Measurements from ENCODE around the gene ARRB2.

DNA sequence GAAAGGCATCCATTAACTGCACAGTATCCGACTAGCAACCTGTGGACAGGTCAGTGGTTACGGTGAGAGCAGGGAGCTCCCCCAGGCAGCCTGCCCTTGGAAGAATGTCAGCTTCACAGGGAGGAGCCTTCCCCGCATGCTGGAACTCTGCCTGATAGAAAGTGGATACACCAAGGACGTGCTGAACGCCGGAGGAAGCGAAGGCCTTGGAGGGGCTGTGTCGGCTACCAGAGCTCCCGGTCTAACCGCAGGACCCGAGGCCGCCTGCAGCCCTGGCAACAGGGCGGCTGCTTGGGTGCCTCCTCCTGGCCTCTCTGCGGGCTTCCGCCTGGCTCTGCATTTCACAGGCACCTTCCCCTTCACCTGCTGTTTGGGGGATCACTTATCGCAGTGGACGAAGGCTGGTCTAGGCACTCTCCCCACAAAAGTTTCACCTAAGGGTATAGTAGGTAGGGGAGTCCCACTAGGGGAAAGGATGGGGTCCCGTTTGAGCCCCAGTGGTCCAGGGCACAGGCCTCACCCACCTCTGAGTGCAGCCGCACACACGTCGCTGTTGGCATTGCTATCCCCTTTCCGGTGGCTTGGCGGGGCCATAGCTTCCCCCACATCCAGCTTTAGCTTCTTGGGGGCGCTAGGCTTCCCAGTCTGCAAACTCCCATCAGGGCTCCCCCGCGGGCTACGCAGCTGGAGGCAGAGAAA is 36.3 kb upstream of the ARRB2 start:
- TF ChIP-seq, protein P1, sequence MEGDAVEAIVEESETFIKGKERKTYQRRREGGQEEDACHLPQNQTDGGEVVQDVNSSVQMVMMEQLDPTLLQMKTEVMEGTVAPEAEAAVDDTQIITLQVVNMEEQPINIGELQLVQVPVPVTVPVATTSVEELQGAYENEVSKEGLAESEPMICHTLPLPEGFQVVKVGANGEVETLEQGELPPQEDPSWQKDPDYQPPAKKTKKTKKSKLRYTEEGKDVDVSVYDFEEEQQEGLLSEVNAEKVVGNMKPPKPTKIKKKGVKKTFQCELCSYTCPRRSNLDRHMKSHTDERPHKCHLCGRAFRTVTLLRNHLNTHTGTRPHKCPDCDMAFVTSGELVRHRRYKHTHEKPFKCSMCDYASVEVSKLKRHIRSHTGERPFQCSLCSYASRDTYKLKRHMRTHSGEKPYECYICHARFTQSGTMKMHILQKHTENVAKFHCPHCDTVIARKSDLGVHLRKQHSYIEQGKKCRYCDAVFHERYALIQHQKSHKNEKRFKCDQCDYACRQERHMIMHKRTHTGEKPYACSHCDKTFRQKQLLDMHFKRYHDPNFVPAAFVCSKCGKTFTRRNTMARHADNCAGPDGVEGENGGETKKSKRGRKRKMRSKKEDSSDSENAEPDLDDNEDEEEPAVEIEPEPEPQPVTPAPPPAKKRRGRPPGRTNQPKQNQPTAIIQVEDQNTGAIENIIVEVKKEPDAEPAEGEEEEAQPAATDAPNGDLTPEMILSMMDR (IDR thresholded peaks at IDR 0.05 in 4 of 5, conservative IDR thresholded peaks at IDR 0.05 in 1 of 5), result no peak
- no peak for TF ChIP-seq POLR2A (IDR thresholded peaks at IDR 0.05)
